Esophagus muscularis mucosa (tissue), 4 donors: ENCODE measurements around the gene TGFBRAP1.

Experiments used
- EP300 ChIP-seq: sonication (generic); formaldehyde crosslinking; IDR thresholded peaks from one replicate; pipeline ENCODE4 v1.6.1; 2017; ENCODE audit warnings: antibody characterized with exemption
- POLR2A ChIP-seq: fragments of 450-650 bp; IDR thresholded peaks from one replicate; pipeline ENCODE4 v1.6.1; 2017; ENCODE audit warnings: antibody characterized with exemption, moderate library complexity, mild to moderate bottlenecking, low read depth
- TF ChIP-seq, protein P1 (sequence below), 3 experiments: fragments of 200-600 bp in 2 of 3; fragments of 450-650 bp in 1 of 3; sonication (generic) in 2 of 3; IDR thresholded peaks; one replicate each; pipeline ENCODE4 v1.5.1; 2017 to 2019; ENCODE audit warnings: antibody characterized with exemption in 3 of 3, mild to moderate bottlenecking in 2 of 3, moderate library complexity in 1 of 3

DNA sequence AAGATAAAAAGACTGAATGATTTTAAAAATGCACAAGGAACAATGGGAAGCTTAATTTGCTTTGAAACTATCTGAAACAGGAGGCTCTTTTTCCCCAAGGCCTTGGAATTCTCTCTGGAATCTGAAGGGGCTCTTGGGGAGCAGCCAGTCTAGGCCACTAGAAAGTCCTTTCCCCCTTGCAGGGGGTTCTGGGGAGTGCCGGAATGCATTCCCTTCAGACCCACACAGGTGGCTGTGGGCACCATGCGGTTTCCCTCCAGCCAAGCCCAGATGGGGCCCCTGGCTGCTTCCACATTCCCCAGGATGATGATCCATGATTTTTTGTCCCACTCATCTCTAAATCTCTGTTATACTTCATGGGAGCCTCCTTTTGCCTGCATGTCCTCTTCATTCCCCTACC is 77.3 kb downstream of the TGFBRAP1 start:
- TF ChIP-seq, protein P1, sequence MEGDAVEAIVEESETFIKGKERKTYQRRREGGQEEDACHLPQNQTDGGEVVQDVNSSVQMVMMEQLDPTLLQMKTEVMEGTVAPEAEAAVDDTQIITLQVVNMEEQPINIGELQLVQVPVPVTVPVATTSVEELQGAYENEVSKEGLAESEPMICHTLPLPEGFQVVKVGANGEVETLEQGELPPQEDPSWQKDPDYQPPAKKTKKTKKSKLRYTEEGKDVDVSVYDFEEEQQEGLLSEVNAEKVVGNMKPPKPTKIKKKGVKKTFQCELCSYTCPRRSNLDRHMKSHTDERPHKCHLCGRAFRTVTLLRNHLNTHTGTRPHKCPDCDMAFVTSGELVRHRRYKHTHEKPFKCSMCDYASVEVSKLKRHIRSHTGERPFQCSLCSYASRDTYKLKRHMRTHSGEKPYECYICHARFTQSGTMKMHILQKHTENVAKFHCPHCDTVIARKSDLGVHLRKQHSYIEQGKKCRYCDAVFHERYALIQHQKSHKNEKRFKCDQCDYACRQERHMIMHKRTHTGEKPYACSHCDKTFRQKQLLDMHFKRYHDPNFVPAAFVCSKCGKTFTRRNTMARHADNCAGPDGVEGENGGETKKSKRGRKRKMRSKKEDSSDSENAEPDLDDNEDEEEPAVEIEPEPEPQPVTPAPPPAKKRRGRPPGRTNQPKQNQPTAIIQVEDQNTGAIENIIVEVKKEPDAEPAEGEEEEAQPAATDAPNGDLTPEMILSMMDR (IDR thresholded peaks at IDR 0.05) = no peak
- TF ChIP-seq POLR2A (no peak), EP300 (no peak)
